Dermis microvascular lymphatic vessel endothelial cell (primary cell): Measurements from ENCODE around the gene RASAL2. TPM values are rescaled to one million over a fixed set of nuclear protein-coding genes. Genes with fewer than 3 reads are reported as not detected.
A peak's percentile ranks its signal among the peaks of the same experiment; 100 is the strongest.
"Not testable (repeated sequence)": the region's sequence is repeated elsewhere in the genome, so short reads cannot be mapped to it uniquely, and the experiment has no call there.

Experiments used
- DNase-seq, 2 donors: peaks; one replicate each; pipeline versions ENCODE4 v3.0.0 to v3.0.0-alpha.2; 2010; ENCODE audit warnings: low read depth in 2 of 2
- total RNA-seq: library from RNA; depleted of rRNA; stranded (reverse); fragments of >200 nt; gene quantifications from 2 replicates; pipeline ENCODE4 v1.2.1, GENCODE V29; 2014

The RASAL2 gene
- total RNA-seq, 1 donor from 2014 or later, result 12.6 TPM

DNA sequence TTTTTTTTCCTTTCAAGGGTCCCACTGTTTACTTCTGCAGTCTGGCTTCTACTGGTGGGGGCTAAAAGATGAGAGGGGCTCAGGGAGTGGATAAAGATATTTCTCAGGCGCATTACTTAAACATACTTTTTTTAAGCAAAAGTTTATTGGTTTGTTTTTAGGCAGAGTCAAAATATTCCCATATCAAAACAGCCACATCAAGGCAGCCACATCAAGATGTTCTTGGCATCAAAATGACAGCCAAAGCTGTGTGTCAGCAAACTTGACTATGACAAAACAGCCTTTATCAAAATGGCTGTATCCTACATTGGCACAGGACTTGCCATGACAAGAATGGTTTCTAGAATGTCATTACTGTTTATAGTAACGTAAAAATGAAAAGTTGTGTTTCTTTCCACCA, 22.1 kb upstream of the RASAL2 start:
- DNase-seq, result no peak

GRCh38 chr1:178072326-178072725, 21.6 kb upstream of the RASAL2 start:
- no peak for DNase-seq

- no peak for DNase-seq
These were observed 18.6 kb upstream of the RASAL2 start for GRCh38 chr1:178075333-178075732.

DNA sequence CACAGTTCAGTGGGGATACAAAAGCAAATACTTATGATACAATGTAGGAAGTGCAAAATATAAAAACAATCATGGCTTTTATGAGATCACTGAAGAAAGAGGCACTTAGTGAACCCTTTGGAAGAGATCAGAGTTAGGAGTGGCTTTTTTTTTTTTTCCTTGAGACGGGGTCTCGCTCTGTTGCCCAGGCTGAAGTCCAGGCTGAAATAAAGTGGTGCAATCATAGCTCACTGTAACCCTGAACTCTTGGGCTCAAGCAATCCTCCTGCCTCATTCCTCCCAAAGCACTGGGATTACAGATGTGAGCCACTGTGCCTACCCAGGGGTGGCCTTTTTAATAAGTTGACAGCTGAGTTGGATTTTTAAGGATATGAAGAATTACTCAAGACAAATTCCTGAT, 17.3 kb upstream of the RASAL2 start:
- DNase-seq, result no peak

DNA sequence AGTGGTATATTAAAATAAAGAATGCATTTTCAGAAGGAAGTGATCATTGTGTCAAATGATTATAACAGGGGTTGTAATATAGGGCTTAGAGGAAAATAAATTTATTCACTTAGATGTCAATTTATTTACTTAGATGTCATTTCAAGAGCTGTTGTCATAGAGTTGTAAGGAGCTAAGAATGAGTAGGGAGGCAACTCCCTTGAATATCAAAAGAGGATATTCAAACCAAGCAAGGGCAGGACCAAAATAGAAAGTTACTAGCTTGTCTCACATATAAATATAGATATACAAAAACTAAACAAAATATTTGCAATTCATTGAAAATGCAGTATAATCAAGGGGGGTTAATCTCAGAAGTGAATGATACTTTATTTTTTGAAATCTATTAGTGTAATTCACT, 16.0 kb upstream of the RASAL2 start:
- no peak for DNase-seq

DNA sequence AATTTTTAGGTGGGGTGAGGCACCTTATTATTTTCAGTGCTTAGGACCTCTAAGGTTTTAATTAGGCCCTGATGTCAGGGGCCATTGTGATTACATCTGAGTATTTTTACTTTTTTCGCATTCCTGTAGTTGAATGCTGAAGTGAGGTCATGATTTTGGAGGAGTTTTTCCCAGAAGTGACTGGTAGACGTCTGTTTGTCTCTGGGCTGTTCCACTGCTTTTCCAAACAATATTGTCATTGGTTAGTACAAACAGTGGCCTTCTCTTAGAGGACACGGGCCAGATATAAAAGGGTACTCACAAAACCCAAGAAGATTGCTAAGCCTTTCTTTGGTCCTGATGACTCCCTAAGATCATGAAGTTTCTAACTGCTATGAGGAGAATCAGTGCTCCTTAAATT, 7.6 kb upstream of the RASAL2 start:
- no peak for DNase-seq

GRCh38 chr1:178086766-178087165, 7.1 kb upstream of the RASAL2 start:
- no peak for DNase-seq

GRCh38 chr1:178088651-178089050, 5.3 kb upstream of the RASAL2 start:
- DNase-seq, result no peak

DNA sequence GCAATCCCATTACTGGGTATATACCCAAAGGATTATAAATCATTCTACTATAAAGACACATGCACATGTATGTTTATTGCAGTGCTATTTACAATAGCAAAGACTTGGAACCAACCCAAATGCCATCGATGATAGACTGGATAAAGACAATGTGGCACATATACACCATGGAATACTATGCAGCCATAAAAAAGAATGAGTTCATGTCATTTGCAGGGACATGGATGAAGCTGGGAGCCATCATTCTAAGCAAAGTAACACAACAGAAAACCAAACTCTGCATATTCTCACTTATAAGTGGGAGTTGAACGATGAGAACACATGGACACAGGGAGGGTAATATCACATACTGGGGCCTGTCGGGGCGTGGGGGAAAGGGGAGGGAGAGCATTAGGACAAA, 2.5 kb upstream of the RASAL2 start:
- DNase-seq, result not testable (repeated sequence)

DNA sequence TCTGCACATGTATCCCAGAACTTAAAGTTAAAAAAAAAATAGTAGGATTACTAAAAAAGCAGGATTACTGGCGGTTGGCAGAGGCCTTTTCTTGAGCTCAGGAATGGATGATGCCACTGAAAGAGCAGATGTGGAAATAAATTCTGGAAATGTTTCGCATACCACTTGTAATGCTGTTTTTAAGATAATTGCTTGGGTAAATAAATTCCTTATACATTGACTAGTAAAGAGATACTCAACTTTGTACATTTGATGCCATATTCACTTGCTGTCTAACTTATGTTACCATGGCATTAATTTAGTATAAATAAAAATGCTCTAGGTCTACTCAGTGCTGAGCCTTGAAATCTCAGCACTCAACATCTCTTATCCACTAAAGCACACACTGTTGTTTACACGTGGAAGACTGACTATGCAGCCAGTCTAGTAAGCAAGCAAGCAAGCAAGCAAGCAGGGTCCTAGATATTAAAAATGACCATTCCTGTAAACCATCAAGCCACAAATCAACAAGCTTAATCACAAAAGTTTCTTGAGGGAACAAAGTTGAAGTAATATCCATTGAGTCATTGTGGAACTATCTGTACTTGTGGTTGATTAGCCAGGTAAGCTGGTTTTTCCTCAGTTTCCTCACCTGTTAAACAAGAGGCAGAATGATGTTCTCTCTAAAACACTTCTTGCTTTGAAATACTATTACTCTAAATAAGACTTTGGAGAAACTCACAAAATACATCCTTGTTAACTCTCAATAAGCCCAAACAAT, 1.7 kb upstream of the RASAL2 start:
- DNase-seq, result no peak

GRCh38 chr1:178092878-178093493, 918 bp upstream of the RASAL2 start:
- DNase-seq, result no peak

DNA sequence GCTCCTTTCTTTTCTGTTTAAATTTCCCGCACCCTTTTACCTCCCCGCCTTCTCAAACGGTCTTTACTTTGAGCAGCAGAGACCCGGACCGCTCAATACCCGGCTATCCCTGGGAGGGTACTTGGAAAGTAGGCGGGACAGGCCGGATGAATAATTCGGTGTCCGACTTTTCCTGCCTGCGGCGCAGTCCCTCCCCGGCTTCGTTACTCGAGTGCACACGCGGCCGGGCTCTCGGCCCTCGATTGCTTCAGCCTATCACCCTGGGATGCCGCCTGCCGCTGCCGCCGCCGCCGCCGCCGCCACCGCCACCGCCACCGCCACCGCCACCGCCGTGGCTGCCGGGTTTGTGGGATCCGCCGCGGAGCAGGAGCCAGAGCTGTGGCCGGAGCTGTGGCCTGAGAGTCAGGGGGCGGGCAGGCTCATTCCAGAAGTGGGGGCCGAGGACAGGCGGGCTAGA, 382 bp upstream of the RASAL2 start:
- peak; percentile 91 to 97 for DNase-seq

DNA sequence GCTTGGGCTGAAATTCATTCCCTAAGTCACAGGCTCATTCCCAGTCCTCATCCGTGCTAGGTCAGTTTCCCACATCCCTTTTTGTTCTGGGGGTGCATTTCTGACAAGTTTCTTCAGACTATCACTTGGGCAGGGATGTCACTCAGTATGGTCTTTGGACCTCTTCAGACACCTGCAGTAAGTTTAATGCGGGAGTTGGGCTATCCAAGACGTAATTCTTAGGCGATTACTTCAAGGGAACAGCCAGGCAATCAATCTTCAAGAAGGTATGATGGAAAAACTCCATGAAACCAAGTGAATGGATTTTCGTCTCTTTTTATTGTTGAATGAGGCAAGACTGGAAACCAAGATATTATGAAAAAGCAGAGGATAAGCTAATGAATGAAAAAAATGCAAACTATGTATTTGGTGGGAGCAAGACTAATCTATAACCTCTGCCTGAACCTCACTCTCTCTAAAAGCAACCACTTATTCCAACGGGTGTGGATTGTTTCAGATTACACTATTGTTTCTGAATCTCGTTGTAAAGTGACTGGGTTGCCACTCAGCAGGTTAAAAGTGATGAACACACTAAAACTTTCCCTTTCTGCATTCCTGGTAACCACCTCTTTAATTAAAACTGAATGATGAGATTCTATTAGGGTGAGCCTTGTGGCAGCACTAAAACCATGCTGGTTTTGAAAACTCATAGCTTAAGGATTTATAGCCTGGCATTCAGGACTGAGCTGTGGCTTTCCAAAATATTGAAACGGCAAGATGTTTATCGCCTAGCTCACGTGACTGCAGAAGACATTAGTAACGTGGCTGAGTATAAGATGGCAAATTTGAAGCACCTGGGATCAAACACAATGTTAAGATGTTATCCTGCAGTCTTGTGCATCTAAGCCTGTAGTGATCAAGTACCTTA, 1.1 kb downstream of the RASAL2 start:
- DNase-seq, result peak in 1 of 2 donors; percentile 41

DNA sequence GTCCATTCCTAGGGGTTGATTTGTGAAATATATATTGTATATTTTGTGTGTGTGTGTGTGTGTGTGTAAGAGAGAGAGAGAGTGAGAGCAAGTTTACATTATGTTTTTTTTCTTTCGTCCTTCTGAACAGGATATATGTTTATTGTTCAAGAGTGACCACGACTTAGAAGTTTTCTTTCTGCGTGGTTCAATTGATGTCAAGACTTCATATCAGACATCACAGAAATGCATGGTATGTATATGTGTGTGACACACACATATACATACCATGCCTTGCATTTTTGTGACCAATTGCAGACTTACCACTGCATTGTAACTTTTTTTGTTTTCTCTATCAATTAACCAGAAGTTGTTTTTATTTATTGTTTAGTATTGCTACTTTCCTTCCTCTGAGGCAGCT, 2.5 kb downstream of the RASAL2 start:
- DNase-seq, result no peak

- DNase-seq, result peak in 1 of 2 donors; percentile 53
These were observed 4.4 kb downstream of the RASAL2 start for GRCh38 chr1:178098262-178098661.

- peak in 1 of 2 donors; percentile 38 for DNase-seq
These were observed 7.3 kb downstream of the RASAL2 start for GRCh38 chr1:178101266-178101630.

DNA sequence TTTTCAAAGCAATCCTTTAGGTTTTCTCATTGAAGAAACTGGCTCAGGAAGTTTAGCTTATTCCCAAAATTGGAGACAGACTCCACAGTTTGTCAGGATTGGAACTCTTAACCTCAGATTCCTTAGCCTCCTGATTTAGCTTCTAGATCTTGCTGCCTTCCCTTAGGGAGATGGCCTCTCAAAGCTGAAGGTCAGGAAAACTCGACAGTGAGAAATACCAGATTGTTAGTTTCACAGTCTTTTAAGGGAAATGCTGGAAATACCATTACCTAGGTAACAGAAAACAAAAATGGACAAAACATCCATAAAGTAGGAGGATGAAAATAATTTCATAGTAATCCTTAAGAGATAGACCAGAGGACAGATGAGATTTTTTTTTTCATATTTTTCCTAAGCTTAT, 7.8 kb downstream of the RASAL2 start:
- DNase-seq, result peak; percentile 60 to 89

- no peak for DNase-seq
These were observed 8.3 kb downstream of the RASAL2 start for GRCh38 chr1:178102218-178102617.

DNA sequence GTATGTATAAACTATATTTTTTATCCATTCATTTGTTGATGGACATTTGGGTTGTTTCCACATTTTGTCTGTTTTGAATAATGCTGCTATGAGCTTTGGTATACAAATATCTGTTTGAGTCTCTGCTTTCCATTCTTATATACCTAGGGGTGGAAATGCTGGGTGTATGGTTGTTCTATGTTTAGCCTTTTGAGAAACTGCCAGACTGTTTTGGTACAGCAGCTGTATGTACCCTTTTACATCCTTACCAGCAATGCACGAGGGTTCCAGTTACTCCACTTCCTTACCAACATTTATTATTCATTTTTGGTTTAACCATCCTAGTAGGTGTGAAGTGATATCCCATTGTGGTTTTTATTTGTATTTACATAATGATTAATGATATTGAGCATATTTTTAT, 13.9 kb downstream of the RASAL2 start:
- no peak for DNase-seq

GRCh38 chr1:178109348-178110143, 15.6 kb downstream of the RASAL2 start:
- DNase-seq, result no peak

DNA sequence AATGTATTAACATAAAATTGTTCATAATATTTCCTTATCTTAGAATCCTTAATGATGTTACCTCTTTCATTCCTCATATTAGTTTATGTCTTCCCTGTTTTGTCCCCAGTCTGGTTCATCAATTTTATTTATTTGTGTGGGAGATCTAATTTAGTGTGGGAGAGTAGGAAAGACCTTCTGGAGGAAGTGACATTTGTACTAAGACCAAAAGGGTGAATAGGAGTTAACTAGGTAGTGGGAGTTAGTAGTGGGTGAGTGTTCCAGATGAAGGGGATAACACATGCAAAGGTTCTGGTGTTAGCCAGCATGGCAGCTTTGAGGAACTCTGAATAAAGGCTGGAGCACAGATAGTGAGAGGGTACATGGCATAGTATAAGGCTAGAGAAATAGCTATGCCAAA, 21.4 kb downstream of the RASAL2 start:
- no peak for DNase-seq
